ENCODE results near the gene PGPEP1.
"Not testable (repeated sequence)": the region's sequence is repeated elsewhere in the genome, so short reads cannot be mapped to it uniquely, and the experiment has no call there.

Gene PGPEP1

DNA sequence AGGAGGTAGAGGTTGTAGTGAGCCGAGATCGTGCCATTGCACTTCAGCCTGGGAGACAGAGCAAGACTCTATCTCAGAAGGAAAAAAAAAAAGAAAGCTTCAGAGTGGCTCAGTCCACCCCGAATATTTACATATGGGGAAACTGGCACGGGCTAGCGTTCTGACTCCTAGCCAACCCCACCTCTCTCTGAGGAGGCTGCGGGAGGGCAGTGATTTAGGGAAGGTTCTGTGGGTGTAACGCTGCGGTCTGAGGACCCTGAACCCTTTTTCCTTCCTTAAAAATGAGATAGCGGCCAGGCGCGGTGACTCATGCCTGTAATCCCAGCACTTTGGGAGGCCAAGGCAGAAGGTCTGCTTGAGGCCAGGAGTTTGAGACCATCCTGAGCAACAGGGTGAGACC lies 52.0 kb downstream of the PGPEP1 start:
- no peak for DNase-seq

- DNase-seq, result no peak
Measured at GRCh38 chr19:18392926-18393325, 52.5 kb downstream of the PGPEP1 start.

DNA sequence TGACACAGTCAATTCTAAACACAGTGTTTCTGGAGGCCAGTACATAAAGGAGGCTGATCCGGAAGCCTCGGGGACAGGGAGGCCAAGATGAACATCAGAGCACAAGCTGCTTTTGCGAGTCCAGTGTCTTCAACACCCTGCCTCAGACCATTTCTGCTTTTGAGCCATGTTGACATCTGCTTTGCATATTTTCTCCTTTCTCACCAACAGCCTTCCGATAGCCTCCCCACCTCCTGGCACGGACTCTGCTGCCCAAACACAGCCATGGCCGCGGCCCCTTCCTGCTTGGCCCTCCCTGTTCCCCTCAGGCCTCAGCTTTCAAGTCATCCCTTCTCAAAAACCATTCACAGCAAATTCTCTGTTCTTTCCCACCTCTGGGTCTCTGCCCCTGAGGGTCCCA lies 53.4 kb downstream of the PGPEP1 start:
- DNase-seq, result no peak

- no peak for DNase-seq
Measured at GRCh38 chr19:18396471-18397241, 56.3 kb downstream of the PGPEP1 start.

DNA sequence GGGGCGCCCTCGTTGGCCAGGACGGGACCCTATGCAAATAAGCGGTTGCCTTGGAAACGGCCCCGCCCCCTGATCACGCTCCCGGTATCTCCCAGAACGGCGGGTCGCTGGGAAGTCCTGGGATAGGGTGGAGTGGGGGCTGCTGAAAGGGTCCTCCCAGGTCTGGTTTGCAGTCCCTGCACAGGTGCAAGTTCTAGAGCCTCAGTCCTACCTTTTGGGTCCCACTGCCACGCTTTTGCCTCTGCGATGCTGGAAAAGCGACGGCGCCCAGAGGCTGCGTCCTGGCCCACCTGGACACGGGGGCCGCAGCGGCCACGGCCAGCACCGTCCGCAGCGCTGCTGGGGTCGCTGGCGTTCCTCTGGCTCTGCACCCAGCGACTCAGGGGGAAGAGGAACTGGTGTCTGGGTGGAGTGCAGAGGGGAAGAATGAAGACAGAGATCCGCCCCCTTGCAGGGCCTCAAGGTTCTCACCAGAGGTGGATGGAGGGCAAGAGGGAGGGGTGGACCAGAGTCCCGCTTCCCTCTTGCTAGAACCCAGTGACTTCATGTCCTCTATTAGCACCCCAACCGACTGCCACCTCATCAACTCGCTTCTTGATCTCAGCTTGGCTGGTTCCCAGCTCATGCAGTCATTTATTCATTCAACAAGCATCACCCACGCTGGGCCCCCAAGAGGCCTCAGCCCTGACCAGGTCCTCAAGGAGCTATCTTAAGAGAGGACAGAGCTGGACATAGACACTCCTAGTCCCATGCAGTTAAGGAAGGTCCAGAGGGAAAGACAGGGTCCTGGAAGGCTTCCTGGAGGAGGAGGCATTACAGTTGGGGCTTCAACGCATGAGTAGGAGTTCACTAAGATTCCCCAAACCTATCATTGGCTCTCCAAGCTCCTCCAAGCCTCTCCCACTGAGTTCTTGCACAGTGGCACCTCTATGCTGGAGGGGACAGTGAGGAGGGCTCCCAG lies 57.1 kb downstream of the PGPEP1 start, which contains the start of gene LRRC25:
Gene LRRC25, minus strand, starts transcription at position 381 of the 961 bp plus-strand sequence. CDS start 659 bp downstream, outside the sequence.
- DNase-seq, result no peak

DNA sequence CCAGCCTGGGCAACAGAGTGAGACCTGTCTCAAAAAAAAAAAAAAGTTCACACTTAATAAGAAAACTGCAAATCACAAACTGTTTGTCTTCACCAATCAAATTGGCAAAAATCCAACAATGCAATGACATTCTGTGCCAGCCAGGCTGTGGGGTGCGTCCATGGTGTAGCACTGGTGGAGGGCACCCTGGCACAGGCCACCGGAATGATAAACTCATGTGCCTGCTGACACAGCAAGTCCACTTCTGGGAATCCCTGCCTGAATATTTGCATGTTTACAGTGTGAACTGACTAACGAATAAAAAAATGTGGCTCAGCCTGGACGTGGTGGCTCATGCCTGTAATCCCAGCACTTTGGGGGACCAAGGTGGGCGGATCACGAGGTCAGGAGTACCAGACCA lies 58.6 kb downstream of the PGPEP1 start:
- DNase-seq, result peak; percentile 50

DNA sequence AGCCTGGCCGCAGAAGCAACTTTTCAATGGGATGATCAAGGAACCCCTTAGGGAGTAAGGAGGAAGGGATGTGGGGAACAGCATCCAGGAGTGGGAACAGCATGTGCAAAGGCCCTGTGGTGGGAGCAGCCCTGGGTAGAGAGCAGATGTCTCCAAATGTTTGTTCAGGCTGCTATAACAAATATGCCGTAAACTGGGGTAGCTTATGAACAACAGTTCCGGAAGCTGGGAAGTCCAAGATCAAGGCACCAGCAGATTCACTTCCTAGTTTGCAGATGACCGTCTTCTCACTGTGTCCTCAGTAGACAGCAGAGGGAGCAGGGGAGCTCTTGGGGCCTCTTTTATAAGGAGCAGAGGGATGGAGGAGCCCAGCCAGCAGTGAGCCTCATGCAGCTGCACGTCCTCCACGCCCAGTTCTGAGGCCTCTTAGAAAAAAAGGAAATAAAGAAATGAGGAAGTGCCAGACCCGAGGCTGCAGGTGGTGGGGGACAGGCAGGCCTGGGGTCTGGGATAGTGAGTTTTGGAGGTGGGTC lies 61.2 kb downstream of the PGPEP1 start:
- peak; percentile 64 for DNase-seq

- DNase-seq, result not testable (repeated sequence)
Measured at GRCh38 chr19:18402455-18403248, 62.3 kb downstream of the PGPEP1 start.

DNA sequence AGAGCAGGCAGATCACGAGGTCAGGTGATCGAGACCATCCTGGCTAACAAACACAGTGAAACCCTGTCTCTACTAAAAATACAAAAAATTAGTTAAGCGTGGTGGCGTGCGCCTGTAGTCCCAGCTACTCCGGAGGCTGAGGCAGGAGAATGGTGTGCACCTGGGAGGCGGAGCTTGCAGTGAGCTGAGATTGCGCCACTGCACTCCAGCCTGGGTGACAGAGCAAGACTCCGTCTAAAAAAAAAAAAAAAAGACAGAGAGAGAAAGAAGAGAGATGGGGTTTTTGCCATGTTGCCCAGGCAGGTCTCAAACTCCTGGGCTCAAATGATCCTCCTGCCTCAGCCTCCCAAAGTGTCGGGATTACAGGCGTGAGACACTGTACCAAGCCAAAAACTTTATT lies 65.4 kb downstream of the PGPEP1 start:
- DNase-seq, result not testable (repeated sequence)

DNA sequence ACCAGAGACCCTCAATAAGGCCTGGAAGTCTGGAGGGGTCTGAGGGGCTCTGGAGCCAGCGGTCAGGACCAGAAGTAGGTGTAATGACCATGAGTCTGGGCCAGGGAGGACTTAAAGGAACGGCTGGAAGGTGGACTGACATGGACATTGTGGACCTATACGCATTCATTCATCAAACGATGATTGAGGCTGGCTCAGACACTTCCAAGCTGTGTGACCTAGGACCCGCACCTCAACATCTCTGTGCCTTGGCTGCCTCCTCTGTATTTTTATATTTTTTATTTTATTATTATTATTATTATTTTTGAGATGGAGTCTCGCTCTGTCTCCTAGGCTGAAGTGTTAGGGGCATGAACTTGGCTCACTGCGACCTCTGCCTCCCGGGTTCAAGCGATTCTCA lies 66.4 kb downstream of the PGPEP1 start:
- no peak for DNase-seq

- no peak for DNase-seq
Measured at GRCh38 chr19:18408053-18408476, 67.7 kb downstream of the PGPEP1 start.

DNA sequence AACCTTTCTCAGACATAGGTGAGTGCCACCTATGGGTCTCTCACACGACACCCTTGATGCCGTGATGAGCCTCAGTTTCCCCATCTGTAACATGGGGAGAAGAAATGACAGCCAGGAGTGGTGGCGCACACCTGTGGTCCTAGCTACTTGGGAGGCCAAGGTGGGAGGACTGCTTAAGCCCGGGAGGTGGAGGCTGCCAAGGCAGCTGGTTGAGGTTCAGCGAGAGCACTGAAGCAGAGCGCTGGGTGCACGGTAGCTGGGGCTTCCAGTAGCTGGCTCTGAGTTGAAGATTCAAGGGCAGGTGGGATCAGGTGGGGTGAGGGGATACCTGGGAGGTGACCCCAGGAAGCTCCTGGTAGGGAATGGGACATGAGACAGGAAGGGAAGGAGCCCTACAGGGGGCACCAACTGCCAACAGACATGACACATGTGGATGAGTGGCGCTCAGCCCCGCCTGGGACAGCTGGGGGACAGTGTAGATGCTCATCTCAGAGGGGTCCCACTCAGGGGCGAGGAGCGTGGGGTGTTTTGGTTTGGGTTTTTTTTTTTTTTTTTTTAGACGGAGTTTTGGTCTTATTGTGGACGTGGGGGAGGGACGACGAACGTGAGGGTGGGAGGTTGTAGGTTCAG lies 72.3 kb downstream of the PGPEP1 start:
- no peak for DNase-seq

GRCh38 chr19:18414504-18415177 lies 74.2 kb downstream of the PGPEP1 start:
- DNase-seq, result no peak

- DNase-seq, result peak; percentile 85
Measured at GRCh38 chr19:18415178-18415867, 74.9 kb downstream of the PGPEP1 start.

GRCh38 chr19:18416778-18417249 lies 76.4 kb downstream of the PGPEP1 start:
- DNase-seq, result peak; percentile 94

GRCh38 chr19:18417250-18418028 lies 77.0 kb downstream of the PGPEP1 start:
- peak; percentile 93 for DNase-seq

- no peak for DNase-seq
Measured at GRCh38 chr19:18418029-18418482, 77.7 kb downstream of the PGPEP1 start.

DNA sequence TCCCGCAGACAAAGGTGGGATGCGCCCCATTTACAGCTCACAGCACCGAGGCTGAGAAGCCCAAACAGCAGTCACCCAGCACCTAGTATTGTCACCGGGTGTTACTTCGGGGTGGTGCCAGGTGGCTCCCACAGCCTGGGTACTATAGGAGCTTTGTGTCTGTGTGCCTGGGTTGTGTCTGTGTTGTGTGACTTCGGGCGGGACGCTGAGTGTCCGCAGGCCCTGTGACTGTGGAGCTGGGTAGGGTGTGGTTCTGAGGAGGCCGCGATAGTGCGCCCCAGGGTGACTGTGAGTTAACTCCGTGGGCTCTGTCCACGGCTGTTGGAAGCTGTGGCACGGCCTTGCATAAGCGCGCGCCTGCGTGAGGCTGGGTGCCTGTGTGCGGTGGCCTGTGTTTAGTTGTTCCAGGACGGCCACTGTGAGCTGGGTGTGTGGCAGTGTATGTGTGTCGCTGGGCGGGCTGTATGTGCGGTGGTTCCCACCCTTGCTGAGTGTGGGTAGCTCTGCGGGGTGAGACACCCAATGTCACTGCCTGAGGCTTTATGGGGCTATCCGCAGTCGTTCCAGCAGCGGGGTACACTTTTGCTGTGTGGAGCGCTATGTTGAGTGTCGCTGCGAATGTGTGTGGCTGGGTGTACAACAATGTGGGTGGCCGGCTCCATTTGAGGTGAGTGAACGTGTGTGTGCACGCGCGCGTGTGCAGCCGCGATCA lies 78.2 kb downstream of the PGPEP1 start:
- DNase-seq, result no peak

DNA sequence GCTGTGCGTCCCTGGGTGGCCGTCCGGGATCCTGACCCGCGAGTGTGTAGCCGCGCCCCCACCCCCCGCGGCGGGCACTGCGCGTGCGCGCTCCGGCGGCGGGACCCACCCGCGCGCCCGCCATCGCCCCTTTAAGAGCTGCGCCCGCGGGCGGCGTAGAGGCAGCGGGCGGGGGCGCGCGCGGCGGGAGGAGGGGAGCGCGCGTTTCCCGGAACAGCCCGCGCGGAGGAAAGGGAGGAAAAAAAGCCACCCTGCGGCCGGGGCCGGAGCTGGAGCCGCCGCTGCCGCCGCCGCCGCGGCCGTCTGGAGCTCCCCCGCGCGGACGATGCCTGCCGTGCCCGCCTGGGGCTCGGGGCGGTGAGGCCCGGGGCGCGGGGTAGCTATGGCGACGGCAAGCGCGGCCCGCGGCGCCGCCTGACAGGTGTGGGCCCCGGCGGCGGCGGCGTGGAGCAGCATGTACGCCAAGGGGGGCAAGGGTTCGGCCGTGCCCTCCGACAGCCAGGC lies 78.8 kb downstream of the PGPEP1 start, which contains the start of gene SSBP4:
Gene SSBP4, plus strand, starts transcription at position 204 of the 504 bp plus-strand sequence. Its CDS starts 251 bp downstream, at position 455.
- peak; percentile 87 for DNase-seq
